HG03439 (cell line): Measurements from ENCODE around the gene TAC3.

Experiments
- ATAC-seq: cut with Tn5 transposase; IDR thresholded peaks from one replicate; pipeline ENCODE4 v1.9.1; 2021; ENCODE audit warnings: mild to moderate bottlenecking, moderate library complexity; ENCODE audit not compliant: unreplicated experiment

Gene TAC3

DNA sequence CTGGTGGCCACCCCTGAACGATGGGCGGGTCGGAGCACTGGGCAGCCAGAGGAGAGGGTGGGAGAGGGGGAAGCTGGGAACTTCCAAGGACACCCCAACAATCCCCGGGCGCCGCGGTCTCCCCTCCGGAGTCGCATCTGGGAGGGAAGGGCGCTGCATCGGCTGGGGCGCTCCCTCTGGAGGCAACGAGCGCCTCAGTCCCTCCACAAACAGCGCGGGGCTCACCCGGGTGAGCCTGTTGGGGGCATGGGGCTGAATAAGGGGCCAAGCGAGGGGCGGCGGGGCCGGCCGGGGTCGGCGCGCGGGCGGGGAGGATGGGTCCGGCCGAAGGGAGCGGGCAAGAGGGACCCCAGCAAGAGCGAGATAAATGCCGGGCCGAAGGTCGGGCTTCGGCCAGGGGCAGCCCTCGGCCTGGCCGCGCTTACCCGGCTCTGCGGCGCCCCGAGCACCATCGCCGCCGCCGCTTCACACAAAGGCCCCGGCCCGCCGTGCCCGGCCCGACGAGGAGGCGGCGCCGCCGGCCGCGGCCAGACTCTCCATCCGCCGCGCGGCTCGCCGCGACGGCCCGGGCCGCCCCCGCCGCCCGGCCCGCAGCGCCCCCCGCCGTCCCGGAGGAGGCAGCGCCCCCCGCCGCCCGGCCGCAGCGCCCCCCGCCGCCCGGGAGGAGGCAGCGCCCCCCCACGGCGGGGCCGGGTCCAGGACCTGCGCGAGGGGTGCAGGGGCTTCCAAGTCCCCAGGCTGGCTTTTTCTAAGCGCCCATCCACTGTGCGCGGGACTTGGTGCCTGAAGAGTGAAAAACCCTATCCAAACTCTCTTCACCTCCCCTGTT lies 10.1 kb downstream of the TAC3 start, which contains the start of gene ZBTB39:
Gene ZBTB39, minus strand, starts transcription at position 567 of the 829 bp plus-strand sequence. CDS start 1,629 bp downstream, outside the sequence.
- ATAC-seq: peak; percentile 64

DNA sequence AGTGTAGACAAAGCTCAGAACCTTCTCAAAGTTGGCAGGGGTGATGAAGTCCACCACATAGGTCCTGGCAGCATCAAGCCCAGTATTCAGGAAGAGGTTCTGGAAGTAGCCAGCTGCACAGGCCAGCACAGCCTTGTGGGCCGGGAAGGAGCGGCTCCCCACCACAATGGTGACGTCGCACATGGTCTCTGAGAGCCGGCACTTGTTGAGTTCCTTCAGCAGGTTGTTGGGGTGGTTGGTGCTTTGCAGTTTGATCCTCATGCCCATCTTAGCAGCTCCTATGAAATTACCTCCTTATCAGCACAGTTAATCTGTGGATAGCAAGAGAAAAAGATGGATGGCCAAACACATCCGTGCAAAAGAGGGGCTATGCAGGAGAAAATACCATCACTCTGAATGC lies 11.7 kb downstream of the TAC3 start:
- ATAC-seq: no peak

GRCh38 chr12:57003395-57003794 lies 12.9 kb downstream of the TAC3 start:
- no peak for ATAC-seq

DNA sequence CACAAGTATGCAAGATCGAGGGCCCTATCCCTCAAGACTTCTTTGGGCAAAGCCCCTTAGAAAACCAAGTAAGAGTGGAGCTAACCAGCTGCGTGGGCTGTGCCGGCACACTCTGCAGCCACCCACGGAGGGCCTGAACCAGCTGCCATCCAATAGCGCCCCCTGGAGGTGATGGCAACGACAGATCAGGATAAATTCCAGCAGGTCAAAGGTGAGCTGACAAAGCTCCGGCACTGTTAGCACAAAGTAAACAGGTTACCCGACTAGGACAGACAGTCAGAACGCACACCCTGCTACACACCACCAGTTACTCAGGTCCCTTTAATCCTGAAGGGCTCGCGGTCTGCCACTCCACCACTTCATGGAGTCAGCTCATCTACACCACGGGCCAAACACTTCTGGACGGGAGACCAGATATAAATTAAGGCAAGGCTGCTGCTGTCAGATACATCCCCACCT lies 14.9 kb downstream of the TAC3 start:
- ATAC-seq: no peak

DNA sequence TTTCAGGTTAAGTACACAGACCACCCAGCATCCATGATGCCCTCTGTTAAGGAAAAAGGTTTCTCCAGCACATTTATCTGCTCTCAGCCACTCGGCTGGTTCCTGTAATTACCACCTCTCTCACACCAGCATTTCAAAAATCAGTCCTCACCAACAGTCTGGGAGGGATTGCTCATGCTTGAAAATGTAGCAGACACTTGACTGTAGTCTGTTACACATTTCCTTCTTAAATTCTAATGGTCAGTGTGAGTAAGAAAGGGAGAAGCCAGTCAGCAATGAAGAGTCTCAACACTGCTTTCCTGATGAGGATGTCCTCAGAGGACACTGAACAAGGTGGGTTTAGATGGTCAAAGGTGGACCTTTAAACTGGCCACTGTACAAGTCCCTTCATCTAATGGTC lies 15.9 kb downstream of the TAC3 start:
- no peak for ATAC-seq

- no peak for ATAC-seq
Measured at GRCh38 chr12:56999456-56999855, 16.9 kb downstream of the TAC3 start.

DNA sequence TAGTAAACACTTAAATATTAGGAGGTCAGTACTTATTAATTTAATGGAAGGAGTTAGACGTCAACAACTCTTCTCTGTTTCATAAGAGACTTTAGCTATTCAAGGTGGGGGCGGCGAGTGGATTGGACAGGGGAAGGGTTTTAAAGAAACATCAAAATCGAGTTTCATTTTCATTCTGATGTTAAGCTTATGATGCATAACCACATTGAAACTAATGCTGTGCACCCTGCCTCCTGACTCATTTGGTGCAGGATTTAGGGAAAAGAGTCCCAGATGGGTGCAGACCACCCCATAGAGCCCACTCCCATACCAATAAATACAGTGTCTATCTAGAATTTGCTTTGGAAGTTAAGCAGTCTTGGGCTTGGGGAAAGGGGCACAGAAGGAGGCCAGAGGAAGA lies 17.3 kb downstream of the TAC3 start:
- peak; percentile 57 for ATAC-seq

DNA sequence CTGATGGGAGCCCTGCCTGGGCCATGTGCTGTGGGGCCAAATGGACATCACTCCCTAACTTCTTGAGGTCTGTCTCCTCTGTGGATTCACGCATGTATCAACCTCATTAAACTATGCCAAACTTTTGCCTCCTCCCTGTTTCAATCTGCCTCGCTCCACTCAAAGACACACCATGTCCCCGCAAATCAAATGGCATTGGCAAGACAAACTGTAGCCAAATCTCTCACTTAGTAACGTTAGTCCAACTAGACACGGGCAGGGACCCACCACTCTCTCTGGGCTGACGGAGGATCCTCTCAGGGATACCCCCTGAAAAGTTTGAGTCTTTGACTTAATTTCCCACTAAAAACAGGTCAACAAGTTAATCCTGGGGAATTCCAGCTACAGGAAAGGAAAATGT lies 18.0 kb downstream of the TAC3 start:
- no peak for ATAC-seq

DNA sequence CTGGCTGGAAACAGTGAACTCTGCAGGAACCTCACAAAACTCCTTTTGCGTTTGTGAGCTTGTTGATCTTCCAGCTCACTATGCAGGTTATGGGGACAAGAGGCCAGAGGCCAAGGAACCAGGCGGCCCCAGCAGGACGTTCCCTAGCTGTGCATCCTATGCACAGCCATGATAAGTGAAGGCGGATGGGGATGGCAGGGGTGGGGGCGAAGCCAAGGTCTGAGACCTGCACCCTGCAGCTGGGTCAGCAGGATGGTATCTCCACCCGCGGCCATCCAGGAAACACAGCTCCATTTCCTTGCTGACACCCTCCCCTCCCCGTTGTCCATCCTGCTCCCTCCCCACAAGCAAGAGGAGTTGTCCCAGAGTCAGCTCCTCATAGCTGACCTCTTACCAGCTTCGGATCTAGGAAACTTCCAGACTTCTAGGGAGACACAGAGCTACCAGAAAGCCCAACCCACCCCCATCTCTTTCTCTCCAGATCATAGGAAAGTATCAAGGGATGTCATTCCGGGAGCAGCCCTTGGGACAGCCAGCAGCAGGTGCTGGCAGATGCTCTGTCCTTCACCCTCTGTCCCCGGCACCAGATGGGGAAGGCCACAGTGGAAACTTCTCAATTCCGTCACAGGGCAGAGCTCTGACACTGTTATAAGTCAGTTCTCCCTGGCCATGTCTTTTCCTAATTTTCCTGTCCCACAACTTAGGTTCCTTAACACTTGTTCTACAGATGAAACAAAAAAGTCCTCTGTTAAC lies 19.4 kb downstream of the TAC3 start:
- ATAC-seq: no peak

GRCh38 chr12:56995930-56996496 lies 20.3 kb downstream of the TAC3 start:
- no peak for ATAC-seq

DNA sequence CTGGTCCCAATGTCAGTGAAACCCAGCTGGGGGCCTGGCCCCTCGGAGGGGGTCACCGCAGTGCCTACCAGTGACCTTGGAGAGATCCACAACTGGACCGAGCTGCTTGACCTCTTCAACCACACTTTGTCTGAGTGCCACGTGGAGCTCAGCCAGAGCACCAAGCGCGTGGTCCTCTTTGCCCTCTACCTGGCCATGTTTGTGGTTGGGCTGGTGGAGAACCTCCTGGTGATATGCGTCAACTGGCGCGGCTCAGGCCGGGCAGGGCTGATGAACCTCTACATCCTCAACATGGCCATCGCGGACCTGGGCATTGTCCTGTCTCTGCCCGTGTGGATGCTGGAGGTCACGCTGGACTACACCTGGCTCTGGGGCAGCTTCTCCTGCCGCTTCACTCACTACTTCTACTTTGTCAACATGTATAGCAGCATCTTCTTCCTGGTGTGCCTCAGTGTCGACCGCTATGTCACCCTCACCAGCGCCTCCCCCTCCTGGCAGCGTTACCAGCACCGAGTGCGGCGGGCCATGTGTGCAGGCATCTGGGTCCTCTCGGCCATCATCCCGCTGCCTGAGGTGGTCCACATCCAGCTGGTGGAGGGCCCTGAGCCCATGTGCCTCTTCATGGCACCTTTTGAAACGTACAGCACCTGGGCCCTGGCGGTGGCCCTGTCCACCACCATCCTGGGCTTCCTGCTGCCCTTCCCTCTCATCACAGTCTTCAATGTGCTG lies 21.0 kb downstream of the TAC3 start:
- no peak for ATAC-seq

GRCh38 chr12:56994231-56994746 lies 22.0 kb downstream of the TAC3 start:
- ATAC-seq: no peak

DNA sequence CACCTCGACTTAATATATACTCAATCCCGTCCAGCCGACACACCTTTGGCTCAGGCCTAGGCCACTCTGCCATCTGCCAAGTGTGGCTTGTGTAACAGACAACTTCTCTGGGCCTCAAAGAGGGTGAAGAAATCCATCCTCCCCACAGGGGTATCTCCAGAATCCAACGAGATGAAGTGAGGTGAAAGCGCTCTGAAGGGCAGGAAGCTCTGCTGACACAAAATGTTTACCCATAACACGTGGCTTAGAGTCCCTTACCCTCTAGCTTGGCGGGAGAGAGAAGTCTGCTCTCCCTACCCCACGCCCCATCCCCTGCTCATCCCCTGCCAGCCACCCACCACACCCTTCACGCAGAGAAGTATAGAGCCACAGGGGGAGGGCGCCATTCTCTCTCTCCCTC lies 23.0 kb downstream of the TAC3 start:
- no peak for ATAC-seq

GRCh38 chr12:56991319-56992246 lies 24.7 kb downstream of the TAC3 start:
- no peak for ATAC-seq

GRCh38 chr12:56990648-56991318 lies 25.5 kb downstream of the TAC3 start:
- ATAC-seq: no peak

DNA sequence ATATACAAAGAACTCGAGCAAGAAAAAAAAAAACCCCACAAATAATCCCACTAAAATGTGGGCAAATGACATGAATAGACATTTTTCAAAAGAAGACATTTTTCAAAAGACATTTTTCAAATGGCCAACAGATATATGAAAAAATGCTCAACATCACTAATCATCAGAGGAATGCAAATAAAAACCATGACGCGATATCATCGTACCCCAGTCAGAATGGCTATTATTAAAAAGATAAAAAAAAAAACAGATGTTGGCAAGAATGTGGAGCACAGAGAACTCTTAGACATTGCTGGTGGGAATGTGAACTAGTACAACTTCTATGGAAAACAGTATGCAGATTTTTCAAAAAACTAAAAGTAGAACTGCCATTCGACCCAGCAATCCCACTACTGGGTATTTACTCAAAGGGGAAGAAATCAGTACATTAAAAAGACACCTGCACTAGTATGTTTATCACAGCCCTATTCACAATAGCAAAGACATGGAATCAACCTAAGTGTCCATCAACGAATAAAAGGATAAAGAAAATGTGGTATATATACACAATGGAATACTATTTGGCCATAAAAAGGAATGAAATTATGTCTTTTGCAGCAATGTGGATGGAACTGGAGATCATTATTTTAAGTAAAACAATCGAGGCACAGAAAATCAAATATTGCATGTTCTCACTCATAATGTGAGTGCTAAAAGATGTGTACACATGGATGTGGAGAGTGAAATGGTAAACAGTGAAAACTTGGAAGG lies 26.3 kb downstream of the TAC3 start:
- no peak for ATAC-seq

- ATAC-seq: no peak
Measured at GRCh38 chr12:56988207-56988739, 28.1 kb downstream of the TAC3 start.

DNA sequence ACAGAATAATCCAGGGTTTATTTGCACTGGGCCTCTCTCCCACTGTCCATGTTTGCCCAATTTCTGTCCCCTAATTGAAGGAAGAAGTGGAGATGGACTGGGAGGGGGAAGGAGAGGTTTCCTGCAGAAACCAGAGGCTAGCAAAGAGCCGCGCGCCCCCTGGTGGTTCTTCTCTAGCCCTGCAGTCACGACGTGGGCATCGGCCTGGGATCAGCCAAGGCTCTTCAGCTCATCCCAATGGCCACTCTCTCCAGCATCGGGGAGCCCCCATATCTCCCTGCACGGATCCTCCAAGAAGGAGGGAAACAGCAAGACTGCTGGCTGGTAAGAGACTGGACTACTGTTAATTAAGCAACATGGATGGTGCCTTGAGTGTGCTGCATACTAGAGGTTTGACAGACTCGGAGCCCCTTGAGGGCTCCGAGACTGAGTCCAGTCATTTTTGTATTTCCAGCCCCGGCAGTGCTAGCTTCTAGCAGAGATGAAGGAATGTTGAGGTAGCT lies 28.7 kb downstream of the TAC3 start:
- no peak for ATAC-seq
